Activated CD4-positive, alpha-beta T cell treated with anti-CD3 and anti-CD28 coated beads for 36 hours (primary cell): ENCODE measurements around the gene SLC5A2. TPM values are rescaled to one million over a fixed set of nuclear protein-coding genes. Genes with fewer than 3 reads are reported as not detected.
"Not testable (repeated sequence)": the region's sequence is repeated elsewhere in the genome, so short reads cannot be mapped to it uniquely, and the experiment has no call there.

ENCODE experiments used
- ATAC-seq: fragments of 200-7000 bp; cut with Tn5 transposase; one replicate; pipeline ENCODE4 v1.10.0; 2021; ENCODE audit warnings: mild to moderate bottlenecking, moderate library complexity
- CTCF ChIA-PET: fragments of 350-600 bp; sonication (Branson Sonifier 250); formaldehyde crosslinking; loops from one replicate; lab custom pipeline; 2021; ENCODE audit warnings: antibody characterized with exemption; lab: Charles Lee
- POLR2A ChIA-PET: fragments of 350-600 bp; sonication (Branson Sonifier 250); formaldehyde crosslinking; loops from one replicate; lab custom pipeline; 2021; ENCODE audit warnings: antibody characterized with exemption, inconsistent platforms; lab: Charles Lee
- DNase-seq: peaks from one replicate; pipeline ENCODE4 v3.0.0-alpha.2; 2020
- H3K27ac Mint-ChIP-seq: one replicate; pipeline ENCODE4 v1.8.0; 2021; ENCODE audit warnings: mixed read lengths
- H3K27me3 Mint-ChIP-seq: one replicate; pipeline ENCODE4 v1.8.0; 2021; ENCODE audit warnings: mixed read lengths
- H3K36me3 Mint-ChIP-seq: one replicate; pipeline ENCODE4 v1.8.0; 2021; ENCODE audit warnings: low read depth, mixed read lengths
- H3K4me1 Mint-ChIP-seq: one replicate; pipeline ENCODE4 v1.8.0; 2021; ENCODE audit warnings: mixed read lengths
- H3K4me3 Mint-ChIP-seq: one replicate; pipeline ENCODE4 v1.8.0; 2021; ENCODE audit warnings: mild to moderate bottlenecking, moderate library complexity, mixed read lengths
- H3K9me3 Mint-ChIP-seq: one replicate; pipeline ENCODE4 v1.8.0; 2021; ENCODE audit warnings: low read depth, mixed read lengths
- intact Hi-C, 2 experiments: fragments of 100-400 bp; cut with DNase I in 1 of 2; cut with micrococcal nuclease in 1 of 2; formaldehyde crosslinking; loops; one replicate each; pipeline versions ENCODE4 v1.14.2 to v1.15.1; 2022 to 2024; cut with DNase I, micrococcal nuclease
- total RNA-seq, 2 experiments: library from RNA; stranded (reverse); gene quantifications; one replicate each; pipeline ENCODE4 v1.2.3, GENCODE V29; 2021

Gene SLC5A2
- total RNA-seq, 2 experiments from 2014 or later = 0.11 TPM

GRCh38 chr16:31502981-31503380 is 20.1 kb downstream of the SLC5A2 start:
- DNase-seq (no peak), ATAC-seq (no peak)
- Mint-ChIP-seq H3K27me3 (no peaks in the 10 kb centered on the region), H3K9me3 (no peaks in the 10 kb centered on the region), H3K4me1 (peaks cover 30% of the 10 kb centered on the region), H3K27ac (no peak overlapping the region), H3K4me3 (no peak overlapping the region), H3K36me3 (peaks cover 11% of the 10 kb centered on the region)
- intact Hi-C loops = no loop called here
- POLR2A ChIA-PET = interaction anchor here (0.7 kb wide), 1 partner anchor 39 kb away, joined by 3 read pairs; no protein-coding TSS in a partner anchor
- CTCF ChIA-PET = interaction anchor here (0.9 to 1.3 kb wide), 4 partner anchors 8 to 40 kb away, joined by 3 to 4 read pairs (median 4); no protein-coding TSS in a partner anchor

GRCh38 chr16:31503555-31503954 is 20.6 kb downstream of the SLC5A2 start:
- H3K4me3 Mint-ChIP-seq, H3K27ac Mint-ChIP-seq, intact Hi-C loops, DNase-seq, ATAC-seq, H3K9me3 Mint-ChIP-seq, H3K27me3 Mint-ChIP-seq: not testable (repeated sequence)
- Mint-ChIP-seq H3K36me3 (peaks cover 10% of the 10 kb centered on the region), H3K4me1 (peaks cover 30% of the 10 kb centered on the region)
- ChIA-PET POLR2A (interaction anchor here (0.7 kb wide), 1 partner anchor 40 kb away, joined by 3 read pairs; no protein-coding TSS in a partner anchor), CTCF (interaction anchor here (1.1 to 1.3 kb wide), 2 partner anchors 26 to 41 kb away, joined by 3 to 4 read pairs; no protein-coding TSS in a partner anchor)

- Mint-ChIP-seq H3K36me3 (peaks cover 6% of the 10 kb centered on the region), H3K27ac (peak overlapping the region; percentile 31), H3K4me3 (no peak overlapping the region), H3K4me1 (peaks cover 34% of the 10 kb centered on the region), H3K9me3 (no peaks in the 10 kb centered on the region), H3K27me3 (no peaks in the 10 kb centered on the region)
- intact Hi-C loops = no loop called here
- ChIA-PET CTCF (interaction anchor here (0.6 kb wide), 1 partner anchor 638 kb away, joined by 3 read pairs; no protein-coding TSS in a partner anchor), POLR2A (no interaction called here)
- no peak for ATAC-seq
- DNase-seq = no peak
Measured at GRCh38 chr16:31504159-31504558, 21.2 kb downstream of the SLC5A2 start.

DNA sequence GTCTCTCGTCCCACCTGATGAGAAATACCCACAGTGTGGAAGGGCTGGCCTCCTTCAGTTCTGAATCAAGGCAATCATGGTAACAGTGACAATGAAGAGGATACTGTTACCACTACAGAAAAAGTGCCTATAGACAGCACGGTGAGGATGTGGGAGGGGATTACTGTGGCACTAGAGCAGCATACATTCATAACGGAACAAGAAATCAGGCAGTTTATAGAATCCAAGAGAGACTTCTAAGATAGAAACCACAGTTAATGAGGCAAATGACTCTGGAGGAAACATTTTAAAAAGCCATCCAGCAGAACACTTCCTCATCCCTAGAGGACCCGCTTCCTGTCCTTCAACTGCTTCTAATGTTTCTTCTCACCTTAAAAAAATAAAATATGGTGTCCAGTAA is 22.6 kb downstream of the SLC5A2 start:
- POLR2A ChIA-PET = no interaction called here
- CTCF ChIA-PET = interaction anchor here (1.2 kb wide), 1 partner anchor 9 kb away, joined by 3 read pairs; no protein-coding TSS in a partner anchor
- ATAC-seq (peak; percentile 82), DNase-seq (peak; percentile 62)
- Mint-ChIP-seq H3K9me3 (no peaks in the 10 kb centered on the region), H3K36me3 (peaks cover 6% of the 10 kb centered on the region), H3K27ac (peak overlapping the region; percentile 59), H3K4me1 (peaks cover 46% of the 10 kb centered on the region), H3K27me3 (no peaks in the 10 kb centered on the region), H3K4me3 (no peak overlapping the region)
- intact Hi-C loops = loop anchor here (1.0 to 5.0 kb wide), 3 partner anchors 48 to 363 kb away; partner anchors contain the start of gene ARMC5 (in 1 of the 2)

DNA sequence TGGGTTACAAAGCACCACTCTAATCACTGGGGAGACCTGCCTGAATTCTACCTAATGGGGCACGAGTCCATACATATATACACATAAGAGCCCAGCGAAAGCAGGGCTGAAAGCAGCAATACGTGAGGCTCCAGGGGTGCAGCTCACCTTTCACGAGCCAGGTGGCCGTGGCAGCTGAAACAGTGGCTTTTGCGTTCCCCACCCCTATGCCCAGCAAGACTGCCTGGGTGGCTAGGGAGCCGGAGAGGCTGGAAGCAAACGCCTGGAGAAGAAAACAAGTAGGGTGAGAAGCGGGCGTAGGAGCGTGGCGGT is 24.6 kb downstream of the SLC5A2 start:
- H3K36me3 Mint-ChIP-seq = peaks cover 6% of the 10 kb centered on the region
- peak overlapping the region; percentile 98 for H3K27ac Mint-ChIP-seq
- ATAC-seq (no peak), DNase-seq (no peak)
- POLR2A ChIA-PET = interaction anchor here (0.5 to 1.0 kb wide), 6 partner anchors 199 to 373 kb away, joined by 3 to 14 read pairs (median 3); partner anchors contain the start of gene ZNF267
- intact Hi-C loops = loop anchor here in 1 of 2 experiments (5.0 kb wide), 2 partner anchors 50 to 360 kb away; partner anchors contain the start of gene ARMC5
- H3K4me1 Mint-ChIP-seq = peaks cover 47% of the 10 kb centered on the region
- no peaks in the 10 kb centered on the region for H3K9me3 Mint-ChIP-seq
- no peaks in the 10 kb centered on the region for H3K27me3 Mint-ChIP-seq
- H3K4me3 Mint-ChIP-seq = peak overlapping the region; percentile 88
- CTCF ChIA-PET = interaction anchor here (0.6 to 1.2 kb wide), 5 partner anchors 9 to 365 kb away, joined by 3 to 4 read pairs (median 3); no protein-coding TSS in a partner anchor

DNA sequence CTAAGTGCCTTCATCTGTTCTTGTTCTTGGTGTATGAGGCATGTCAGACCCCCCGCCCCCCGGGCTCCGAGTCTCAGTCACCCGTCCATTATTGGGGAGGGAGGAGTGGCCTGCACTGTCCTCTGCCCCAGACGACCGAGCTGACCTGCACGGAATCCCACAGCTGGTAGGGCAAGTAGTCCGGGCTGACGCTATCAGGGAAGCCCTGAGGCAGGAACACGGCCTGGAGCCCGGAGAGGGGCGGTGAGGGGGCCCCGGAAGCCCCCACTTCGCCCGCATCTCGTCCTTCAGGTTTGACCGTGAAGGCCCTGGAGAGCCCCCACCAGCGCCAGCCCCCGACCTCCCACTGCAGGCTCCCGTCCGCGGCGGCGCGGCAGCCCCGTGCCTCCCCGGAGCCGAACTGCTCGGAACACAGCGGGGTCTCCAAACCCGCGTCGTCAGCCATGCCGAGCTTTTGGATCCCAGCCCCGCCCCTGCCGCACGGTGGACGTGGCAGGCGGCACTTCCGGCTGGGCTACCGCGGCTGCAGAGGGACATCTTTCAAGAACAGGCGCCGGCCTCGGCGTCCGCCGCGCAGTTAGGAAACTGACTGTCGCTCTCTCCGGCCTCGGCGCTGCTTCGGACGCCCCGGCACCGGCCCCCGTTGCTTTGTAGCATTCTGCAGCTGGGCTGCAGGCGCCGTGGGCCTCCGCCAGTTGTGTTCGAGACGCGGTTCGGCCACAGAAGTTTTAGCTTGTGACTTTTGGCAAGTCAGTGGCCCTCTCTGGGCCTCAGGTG is 25.2 kb downstream of the SLC5A2 start, which contains the start of gene RUSF1:
TSS of gene RUSF1 (minus strand) at position 463 of the 777 bp plus-strand sequence. CDS start at position 445, 18 bp downstream.
- CTCF ChIA-PET = interaction anchor here (0.8 to 1.2 kb wide), 4 partner anchors 18 to 366 kb away, joined by 3 to 4 read pairs (median 4); no protein-coding TSS in a partner anchor
- POLR2A ChIA-PET = interaction anchor here (0.6 to 1.0 kb wide), 5 partner anchors 17 to 365 kb away, joined by 3 to 8 read pairs (median 3); partner anchors contain the start of gene ZNF267
- Mint-ChIP-seq H3K4me3 (peak within 1 kb of the TSS; percentile 88), H3K27ac (peak within 1 kb of the TSS; percentile 98), H3K9me3 (no peaks in the 10 kb centered on the region), H3K27me3 (no peaks in the 10 kb centered on the region), H3K4me1 (peaks cover 47% of the 10 kb centered on the region), H3K36me3 (peaks cover 6% of the 10 kb centered on the region)
- intact Hi-C loops = loop anchor here (1.0 to 5.0 kb wide), 9 partner anchors 21 to 435 kb away; partner anchors contain the start of gene ARMC5 (in 2 of the 2)
- peak; percentile 77 for ATAC-seq
- DNase-seq = peak; percentile 94

DNA sequence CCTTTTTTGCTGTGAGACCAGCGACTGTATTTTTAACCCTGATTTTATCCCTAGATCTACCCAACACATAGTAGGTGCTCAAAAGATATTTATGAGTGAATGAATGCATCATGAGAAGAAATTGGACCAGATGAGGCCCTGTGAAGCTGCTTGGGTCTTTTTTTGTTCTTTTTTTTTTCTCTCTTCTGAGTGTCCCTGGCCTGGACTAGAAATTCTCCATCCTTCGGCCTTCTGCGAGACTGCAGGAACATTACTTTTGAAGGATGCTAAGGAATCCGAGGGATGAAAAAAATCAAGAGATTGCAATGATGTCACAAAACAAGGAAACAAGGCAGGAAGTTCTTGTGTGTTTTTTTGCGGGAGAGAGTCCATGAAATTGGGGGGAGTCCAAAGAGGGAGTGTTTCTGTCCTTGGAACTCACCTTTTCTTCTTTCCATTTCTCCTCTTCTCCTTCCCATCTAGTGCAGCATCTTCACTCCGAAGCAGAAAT is 25.8 kb downstream of the SLC5A2 start:
- CTCF ChIA-PET = interaction anchor here (0.9 to 1.2 kb wide), 2 partner anchors 48 to 360 kb away, joined by 3 to 4 read pairs; no protein-coding TSS in a partner anchor
- Mint-ChIP-seq H3K4me3 (peak overlapping the region; percentile 88), H3K4me1 (peaks cover 47% of the 10 kb centered on the region), H3K27ac (peak overlapping the region; percentile 98), H3K9me3 (no peaks in the 10 kb centered on the region), H3K36me3 (peaks cover 6% of the 10 kb centered on the region), H3K27me3 (no peaks in the 10 kb centered on the region)
- POLR2A ChIA-PET = interaction anchor here (0.9 to 1.0 kb wide), 2 partner anchors 20 to 360 kb away, joined by 3 to 8 read pairs; no protein-coding TSS in a partner anchor
- intact Hi-C loops = loop anchor here (1.0 to 5.0 kb wide), 9 partner anchors 21 to 435 kb away; partner anchors contain the start of gene ARMC5 (in 2 of the 2)
- ATAC-seq (no peak), DNase-seq (no peak)

- POLR2A ChIA-PET = no interaction called here
- intact Hi-C loops = no loop called here
- no peaks in the 10 kb centered on the region for H3K36me3 Mint-ChIP-seq
- H3K27ac Mint-ChIP-seq = no peak overlapping the region
- peaks cover 17% of the 10 kb centered on the region for H3K4me1 Mint-ChIP-seq
- DNase-seq (no peak), ATAC-seq (no peak)
- no peak overlapping the region for H3K4me3 Mint-ChIP-seq
- H3K27me3 Mint-ChIP-seq = peaks cover 2% of the 10 kb centered on the region
- H3K9me3 Mint-ChIP-seq = peaks cover 5% of the 10 kb centered on the region
- CTCF ChIA-PET = no interaction called here
Measured at GRCh38 chr16:31513126-31513525, 30.2 kb downstream of the SLC5A2 start.

GRCh38 chr16:31513884-31514283 is 31.0 kb downstream of the SLC5A2 start:
- H3K4me1 Mint-ChIP-seq = peaks cover 15% of the 10 kb centered on the region
- H3K27ac Mint-ChIP-seq = no peak overlapping the region
- ChIA-PET POLR2A (no interaction called here), CTCF (no interaction called here)
- ATAC-seq = no peak
- no peak for DNase-seq
- no peak overlapping the region for H3K4me3 Mint-ChIP-seq
- H3K27me3 Mint-ChIP-seq = peaks cover 2% of the 10 kb centered on the region
- intact Hi-C loops = no loop called here
- H3K36me3 Mint-ChIP-seq = no peaks in the 10 kb centered on the region
- H3K9me3 Mint-ChIP-seq = peaks cover 5% of the 10 kb centered on the region

- POLR2A ChIA-PET = no interaction called here
- Mint-ChIP-seq H3K27me3 (peaks cover 2% of the 10 kb centered on the region), H3K9me3 (peaks cover 5% of the 10 kb centered on the region), H3K27ac (no peak overlapping the region), H3K4me1 (no peaks in the 10 kb centered on the region), H3K4me3 (no peak overlapping the region), H3K36me3 (no peaks in the 10 kb centered on the region)
- intact Hi-C loops = no loop called here
- CTCF ChIA-PET = no interaction called here
- no peak for DNase-seq
- ATAC-seq = no peak
Measured at GRCh38 chr16:31517800-31518402, 35.0 kb downstream of the SLC5A2 start.
